H9 (cell line): ENCODE measurements around the gene RIBC2. TPM values are rescaled to one million over a fixed set of nuclear protein-coding genes. Genes with fewer than 3 reads are reported as not detected.

Experiments
- DNase-seq: peaks from one replicate; pipeline ENCODE4 v3.0.0-alpha.2; 2017
- H2AFZ ChIP-seq: one replicate; pipeline ENCODE4 v1.6.1; 2013; ENCODE audit warnings: mild to moderate bottlenecking, low read length, control low read depth, moderate library complexity
- H2AK5ac ChIP-seq: 2 replicates; pipeline ENCODE4 v1.6.1; 2013; ENCODE audit warnings: low read length, control low read depth, mixed read lengths; ENCODE audit not compliant: insufficient read length
- H2BK120ac ChIP-seq: one replicate; pipeline ENCODE4 v1.6.1; 2013; ENCODE audit warnings: low read depth, mild to moderate bottlenecking, low read length, control low read depth, inconsistent platforms; ENCODE audit not compliant: poor library complexity, severe bottlenecking
- H2BK12ac ChIP-seq: 2 replicates; pipeline ENCODE4 v1.6.1; 2013; ENCODE audit warnings: low read length, control low read depth, mixed read lengths, low read depth; ENCODE audit not compliant: insufficient read length
- H2BK15ac ChIP-seq: 2 replicates; pipeline ENCODE4 v1.6.1; 2013; ENCODE audit warnings: low read depth, low read length, control low read depth
- H2BK20ac ChIP-seq: one replicate; pipeline ENCODE4 v1.6.1; 2013; ENCODE audit warnings: low read depth, mild to moderate bottlenecking, low read length, control low read depth, inconsistent platforms; ENCODE audit not compliant: poor library complexity, severe bottlenecking
- H2BK5ac ChIP-seq: 2 replicates; pipeline ENCODE4 v1.6.1; 2013; ENCODE audit warnings: low read length, control low read depth, mixed read lengths; ENCODE audit not compliant: insufficient read length
- H3K14ac ChIP-seq: 2 replicates; pipeline ENCODE4 v1.6.1; 2013; ENCODE audit warnings: low read length, control low read depth; ENCODE audit not compliant: insufficient read depth
- H3K18ac ChIP-seq: 2 replicates; pipeline ENCODE4 v1.6.1; 2013; ENCODE audit warnings: low read depth, mild to moderate bottlenecking, mixed read lengths, low read length, control low read depth; ENCODE audit not compliant: insufficient read length
- H3K23ac ChIP-seq: 2 replicates; pipeline ENCODE4 v1.6.1; 2013; ENCODE audit warnings: low read length, control low read depth, mixed read lengths, low read depth; ENCODE audit not compliant: insufficient read length
- H3K23me2 ChIP-seq: 2 replicates; pipeline ENCODE4 v1.6.1; 2013; ENCODE audit warnings: low read depth, mild to moderate bottlenecking, mixed read lengths, low read length, control low read depth; ENCODE audit not compliant: insufficient read length, poor library complexity, severe bottlenecking
- H3K27ac ChIP-seq: 2 replicates; pipeline ENCODE4 v1.5.1; 2013; ENCODE audit warnings: low read length, control low read depth, mixed read lengths, low read depth; ENCODE audit not compliant: insufficient read length
- H3K27me3 ChIP-seq: 2 replicates; pipeline ENCODE4 v1.6.1; 2013; ENCODE audit warnings: low read length, control low read depth, inconsistent platforms; ENCODE audit not compliant: insufficient read depth
- H3K4ac ChIP-seq: 2 replicates; pipeline ENCODE4 v1.6.1; 2013; ENCODE audit warnings: low read depth, mild to moderate bottlenecking, control low read depth, inconsistent platforms, low read length, moderate library complexity
- H3K4me1 ChIP-seq: 2 replicates; pipeline ENCODE4 v1.6.1; 2013; ENCODE audit warnings: low read length, control low read depth, inconsistent platforms; ENCODE audit not compliant: insufficient read depth
- H3K4me2 ChIP-seq: 2 replicates; pipeline ENCODE4 v1.6.1; 2013; ENCODE audit warnings: low read length, control low read depth, mixed read lengths; ENCODE audit not compliant: insufficient read length, insufficient read depth
- H3K56ac ChIP-seq: 2 replicates; pipeline ENCODE4 v1.6.1; 2013; ENCODE audit warnings: low read depth, mild to moderate bottlenecking, mixed read lengths, low read length, control low read depth; ENCODE audit not compliant: insufficient read length
- H3K79me1 ChIP-seq: 2 replicates; pipeline ENCODE4 v1.6.1; 2013; ENCODE audit warnings: low read depth, mild to moderate bottlenecking, moderate library complexity, low read length, control low read depth, inconsistent platforms; ENCODE audit not compliant: insufficient read depth, poor library complexity, severe bottlenecking
- H3K79me2 ChIP-seq: 2 replicates; pipeline ENCODE4 v1.6.1; 2013; ENCODE audit warnings: low read length, control low read depth, inconsistent platforms; ENCODE audit not compliant: insufficient read depth
- H3K9ac ChIP-seq: 2 replicates; pipeline ENCODE4 v1.6.1; 2013; ENCODE audit warnings: low read length, control low read depth, mixed read lengths; ENCODE audit not compliant: insufficient read length; ENCODE audit errors: extremely low read depth
- H3K9me3 ChIP-seq: one replicate; pipeline ENCODE4 v1.6.1; 2013; ENCODE audit warnings: low read depth, low read length, inconsistent platforms; ENCODE audit not compliant: control insufficient read depth
- H3T11ph ChIP-seq: one replicate; pipeline ENCODE4 v1.6.1; 2013; ENCODE audit warnings: mild to moderate bottlenecking, low read length, control low read depth, inconsistent platforms
- H4K20me1 ChIP-seq: one replicate; pipeline ENCODE4 v1.6.1; 2013; ENCODE audit not compliant: control insufficient read depth, insufficient read length, insufficient read depth
- H4K5ac ChIP-seq: 2 replicates; pipeline ENCODE4 v1.6.1; 2013; ENCODE audit warnings: low read depth, mild to moderate bottlenecking, mixed read lengths, low read length, control low read depth; ENCODE audit not compliant: insufficient read length
- H4K8ac ChIP-seq: replicated peaks from 2 replicates; pipeline ENCODE4 v1.6.1; 2013; ENCODE audit warnings: low read length, control low read depth, mixed read lengths, low read depth; ENCODE audit not compliant: insufficient read length
- H4K91ac ChIP-seq: 2 replicates; pipeline ENCODE4 v1.6.1; 2013; ENCODE audit warnings: low read depth, mild to moderate bottlenecking, moderate library complexity, mixed read lengths, low read length, control low read depth; ENCODE audit not compliant: insufficient read length
- H3K27ac Mint-ChIP-seq, 3 experiments: 2 replicates in 2 of 3; 3 replicates in 1 of 3; pipeline ENCODE4 v1.8.0; 2020 to 2021; ENCODE audit warnings: mixed read lengths in 3 of 3, mild to moderate bottlenecking in 1 of 3, moderate library complexity in 1 of 3
- H3K27me3 Mint-ChIP-seq: 2 replicates; pipeline ENCODE4 v1.8.0; 2021; ENCODE audit warnings: low read depth, mild to moderate bottlenecking, moderate library complexity, mixed read lengths
- H3K36me3 Mint-ChIP-seq, 3 experiments: 2 replicates in 2 of 3; 3 replicates in 1 of 3; pipeline ENCODE4 v1.8.0; 2020 to 2021; ENCODE audit warnings: low read depth in 3 of 3, mixed read lengths in 3 of 3; ENCODE audit not compliant: insufficient read depth in 1 of 3
- H3K4me1 Mint-ChIP-seq, 2 experiments: 2 replicates each; pipeline ENCODE4 v1.8.0; 2020; ENCODE audit warnings: mixed read lengths in 2 of 2
- H3K4me3 Mint-ChIP-seq, 2 experiments: 2 replicates in 1 of 2; 3 replicates in 1 of 2; pipeline ENCODE4 v1.8.0; 2020 to 2021; ENCODE audit warnings: mild to moderate bottlenecking in 2 of 2, mixed read lengths in 2 of 2, moderate library complexity in 1 of 2
- H3K9me3 Mint-ChIP-seq, 2 experiments: 2 replicates in 1 of 2; 3 replicates in 1 of 2; pipeline ENCODE4 v1.8.0; 2020; ENCODE audit warnings: mild to moderate bottlenecking in 2 of 2, mixed read lengths in 2 of 2, moderate library complexity in 1 of 2
- WGBS: extraction: QIAGEN DNeasy Blood & Tissue Kit; methylation state at CpG from one replicate; pipeline ENCODE4 v1.1.7; 2013; ENCODE audit warnings: missing lambda C conversion rate, low lambda C conversion rate, mixed read lengths; ENCODE audit not compliant: insufficient read length; ENCODE audit errors: extremely low coverage; 5-methylcytosine and 5-hydroxymethylcytosine counted together
- total RNA-seq: library from RNA; stranded (reverse); gene quantifications from 2 replicates; pipeline ENCODE4 v1.2.1, GENCODE V29; 2021
- TF ChIP-seq, protein P1 (sequence below): fragments of 200-600 bp; sonication (generic); conservative IDR thresholded peaks from 3 replicates; pipeline ENCODE4 v1.8.0; 2021; ENCODE audit warnings: antibody characterized with exemption, mild to moderate bottlenecking

RIBC2 gene
- total RNA-seq, 1 experiment from 2014 or later, result 4.1 TPM

DNA sequence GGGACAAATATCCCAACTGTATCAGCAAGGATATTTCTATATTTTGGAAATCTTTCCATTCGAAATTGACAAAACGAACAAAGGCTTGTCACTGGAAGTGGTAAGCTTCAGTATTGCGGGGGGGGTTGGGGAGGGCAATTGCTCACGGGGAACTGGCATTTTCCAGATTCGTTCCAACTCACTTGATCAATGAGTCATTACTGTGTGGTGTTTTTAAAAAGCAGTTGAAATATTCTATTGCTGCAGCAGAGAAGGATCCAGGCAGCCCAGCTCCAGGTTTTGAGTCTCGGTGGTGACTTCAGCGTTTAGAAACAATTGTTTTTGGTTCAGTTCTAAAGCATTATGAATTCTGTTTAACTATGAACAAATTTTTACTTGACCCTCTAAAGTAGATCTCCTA lies 55.4 kb downstream of the RIBC2 start:
- TF ChIP-seq, protein P1, sequence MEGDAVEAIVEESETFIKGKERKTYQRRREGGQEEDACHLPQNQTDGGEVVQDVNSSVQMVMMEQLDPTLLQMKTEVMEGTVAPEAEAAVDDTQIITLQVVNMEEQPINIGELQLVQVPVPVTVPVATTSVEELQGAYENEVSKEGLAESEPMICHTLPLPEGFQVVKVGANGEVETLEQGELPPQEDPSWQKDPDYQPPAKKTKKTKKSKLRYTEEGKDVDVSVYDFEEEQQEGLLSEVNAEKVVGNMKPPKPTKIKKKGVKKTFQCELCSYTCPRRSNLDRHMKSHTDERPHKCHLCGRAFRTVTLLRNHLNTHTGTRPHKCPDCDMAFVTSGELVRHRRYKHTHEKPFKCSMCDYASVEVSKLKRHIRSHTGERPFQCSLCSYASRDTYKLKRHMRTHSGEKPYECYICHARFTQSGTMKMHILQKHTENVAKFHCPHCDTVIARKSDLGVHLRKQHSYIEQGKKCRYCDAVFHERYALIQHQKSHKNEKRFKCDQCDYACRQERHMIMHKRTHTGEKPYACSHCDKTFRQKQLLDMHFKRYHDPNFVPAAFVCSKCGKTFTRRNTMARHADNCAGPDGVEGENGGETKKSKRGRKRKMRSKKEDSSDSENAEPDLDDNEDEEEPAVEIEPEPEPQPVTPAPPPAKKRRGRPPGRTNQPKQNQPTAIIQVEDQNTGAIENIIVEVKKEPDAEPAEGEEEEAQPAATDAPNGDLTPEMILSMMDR, result no peak
- Histone ChIP-seq H4K20me1 (no peaks in the 10 kb centered on the region), H2AFZ (no peak overlapping the region), H3K4ac (no peak overlapping the region), H3K23ac (no peak overlapping the region), H3K23me2 (no peaks in the 10 kb centered on the region), H3K9me3 (no peaks in the 10 kb centered on the region), H2BK120ac (no peak overlapping the region), H3K27me3 (no peaks in the 10 kb centered on the region), H3K27ac (no peak overlapping the region), H3K4me2 (no peak overlapping the region), H4K8ac (no peak overlapping the region), H3K9ac (no peak overlapping the region), H3K56ac (no peak overlapping the region), H4K5ac (no peak overlapping the region), H3K79me2 (no peaks in the 10 kb centered on the region), H3K14ac (no peak overlapping the region), H3K79me1 (no peaks in the 10 kb centered on the region), H3K18ac (no peak overlapping the region), H2BK20ac (no peak overlapping the region), H2AK5ac (no peak overlapping the region), H2BK5ac (no peak overlapping the region), H3K4me1 (peaks cover 4% of the 10 kb centered on the region; the same call in 1 of the 2 replicates), H4K91ac (no peak overlapping the region), H2BK12ac (no peak overlapping the region), H2BK15ac (no peak overlapping the region), H3T11ph (no peak overlapping the region)
- WGBS, result no CpG with 5 or more reads among the region's 7 CpGs
- no peaks in the 10 kb centered on the region for H3K27me3 Mint-ChIP-seq
- H3K36me3 Mint-ChIP-seq, result peaks cover 6 to 13% (median 9%) of the 10 kb centered on the region in 3 experiments; a peak in 6 of 7 replicates
- H3K27ac Mint-ChIP-seq, result no peak overlapping the region
- H3K4me1 Mint-ChIP-seq, result peaks cover 36 to 38% of the 10 kb centered on the region in 2 experiments
- H3K4me3 Mint-ChIP-seq, result no peak overlapping the region
- peaks cover 9 to 13% of the 10 kb centered on the region in 2 experiments for H3K9me3 Mint-ChIP-seq
- no peak for DNase-seq
